Anterior cingulate cortex (tissue), 58 donors: Measurements from ENCODE around the gene RAPGEF2.
"Not testable (repeated sequence)": the region's sequence is repeated elsewhere in the genome, so short reads cannot be mapped to it uniquely, and the experiment has no call there.

Source experiments
- DNase-seq, 58 donors: peaks; one replicate each; lab custom pipeline; 2025; lab: John Stamatoyannopoulos, UW

The RAPGEF2 gene

GRCh38 chr4:159227984-159228383 lies 125.1 kb downstream of the RAPGEF2 start:
- peak in 31 of 58 donors; percentile 6 to 52 (median 20) for DNase-seq

GRCh38 chr4:159229164-159229563 lies 126.3 kb downstream of the RAPGEF2 start:
- peak in 1 of 58 donors; percentile 21 for DNase-seq

DNA sequence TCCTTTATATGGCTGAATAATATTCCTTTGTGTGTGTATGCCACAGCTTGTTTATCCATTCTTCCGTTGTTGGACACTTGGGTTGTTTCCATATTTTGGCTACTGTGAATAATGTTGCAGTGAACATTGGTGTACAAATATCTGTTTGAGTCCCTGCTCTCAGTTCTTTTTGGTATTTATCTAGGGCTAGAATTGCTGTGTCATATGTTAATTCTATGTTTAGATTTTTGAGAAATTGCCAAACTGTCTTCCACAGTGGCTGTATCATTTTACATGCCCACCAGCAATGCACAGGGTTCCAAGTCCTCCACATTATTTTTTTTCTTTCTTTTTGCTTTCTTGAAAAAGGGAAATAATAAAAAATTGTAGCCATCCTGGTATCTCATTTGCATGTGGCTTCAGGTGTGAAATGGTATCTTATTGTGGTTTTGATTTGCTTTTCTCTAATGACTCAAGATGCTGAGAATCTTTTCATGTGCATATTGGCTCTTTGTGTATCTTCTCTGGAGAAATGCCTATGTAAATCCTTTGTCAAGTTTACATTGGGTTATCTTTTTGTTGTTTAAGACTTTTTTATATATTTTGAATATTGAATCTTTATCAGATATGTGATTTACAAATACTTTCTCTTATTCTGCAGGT lies 129.7 kb downstream of the RAPGEF2 start:
- no peak for DNase-seq

GRCh38 chr4:159235779-159236368 lies 133.0 kb downstream of the RAPGEF2 start:
- no peak for DNase-seq

DNA sequence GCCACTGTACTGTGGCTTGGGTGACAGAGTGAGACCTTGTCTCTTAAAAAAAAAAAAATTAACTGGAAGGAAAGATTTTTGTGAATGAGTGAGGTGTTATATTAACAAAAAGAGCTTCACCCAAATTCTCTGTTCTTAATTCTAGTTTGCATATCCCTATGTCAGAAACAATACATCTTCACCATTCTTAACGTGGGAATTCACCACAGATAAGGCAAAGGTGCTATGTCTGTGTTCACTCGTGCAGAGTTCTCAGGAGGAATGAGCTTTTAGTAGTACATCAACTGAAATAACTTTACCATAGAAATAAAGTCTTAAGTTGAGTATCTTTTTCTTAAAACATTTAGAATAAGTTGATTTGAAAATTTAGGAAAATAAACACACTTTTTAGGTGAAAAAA lies 135.1 kb downstream of the RAPGEF2 start:
- no peak for DNase-seq

GRCh38 chr4:159238631-159239030 lies 135.8 kb downstream of the RAPGEF2 start:
- DNase-seq = no peak

GRCh38 chr4:159239629-159240028 lies 136.8 kb downstream of the RAPGEF2 start:
- no peak for DNase-seq

GRCh38 chr4:159240046-159240445 lies 137.2 kb downstream of the RAPGEF2 start:
- no peak for DNase-seq

- no peak for DNase-seq
Measured at GRCh38 chr4:159240687-159241086, 137.8 kb downstream of the RAPGEF2 start.

- no peak for DNase-seq
Measured at GRCh38 chr4:159242427-159242826, 139.5 kb downstream of the RAPGEF2 start.

- DNase-seq = peak in 2 of 58 donors; percentile 26 to 60
Measured at GRCh38 chr4:159248384-159249178, 145.7 kb downstream of the RAPGEF2 start.

GRCh38 chr4:159250751-159251325 lies 148.0 kb downstream of the RAPGEF2 start:
- peak in 1 of 58 donors; percentile 8 for DNase-seq

GRCh38 chr4:159251580-159251979 lies 148.7 kb downstream of the RAPGEF2 start:
- DNase-seq = not testable (repeated sequence)

GRCh38 chr4:159252491-159252890 lies 149.6 kb downstream of the RAPGEF2 start:
- peak in 1 of 58 donors; percentile 5 for DNase-seq

- DNase-seq = no peak
Measured at GRCh38 chr4:159256037-159256436, 153.2 kb downstream of the RAPGEF2 start.

DNA sequence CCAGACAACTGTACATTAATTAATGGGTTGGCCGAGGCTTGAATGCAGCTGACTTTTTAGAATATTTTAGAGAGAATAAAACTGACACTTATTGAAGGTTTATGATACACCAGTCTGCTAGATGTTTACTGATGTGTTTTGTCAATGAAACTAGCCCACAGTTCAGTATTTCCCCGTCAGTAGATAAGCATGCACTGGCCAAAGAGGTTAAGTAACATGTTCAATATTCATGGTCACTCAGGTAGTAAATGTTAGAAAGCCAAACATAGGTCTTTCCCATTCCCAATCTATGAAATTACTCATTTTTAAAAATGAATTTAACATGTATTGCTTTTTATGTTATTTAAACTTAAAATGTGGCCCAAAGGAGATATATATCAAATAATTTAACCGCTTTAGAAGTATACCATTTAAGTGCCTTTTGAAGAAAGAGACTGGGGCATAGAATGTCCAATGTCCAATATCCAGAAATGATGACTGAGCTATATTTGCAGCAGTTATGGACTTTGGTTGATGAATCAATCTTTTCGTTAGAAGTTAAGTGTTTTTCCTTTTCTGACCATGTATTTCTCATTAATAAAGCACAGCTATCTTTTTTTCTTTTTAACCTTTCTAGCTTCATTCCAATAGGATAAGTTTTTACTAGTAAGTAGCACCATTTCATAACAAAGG lies 156.1 kb downstream of the RAPGEF2 start:
- no peak for DNase-seq

DNA sequence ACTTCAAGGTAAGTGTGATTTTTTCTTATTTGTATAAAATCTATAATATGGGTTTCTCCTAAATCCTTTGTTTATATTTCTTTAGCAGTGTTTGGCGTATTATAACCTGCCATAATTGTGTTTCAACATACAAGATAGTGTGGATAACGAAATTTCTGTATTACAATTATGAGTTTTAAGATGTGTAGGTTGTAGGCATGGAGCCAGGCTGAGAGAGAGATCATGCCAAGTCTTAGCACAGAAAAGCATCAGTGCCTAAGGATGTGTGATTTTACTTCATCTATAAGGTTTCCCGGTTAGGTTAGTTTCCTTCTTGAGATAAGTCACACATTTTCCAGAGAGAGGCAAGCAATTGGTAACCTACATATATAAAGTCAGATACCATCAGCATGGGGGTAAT lies 161.2 kb downstream of the RAPGEF2 start:
- DNase-seq = no peak

DNA sequence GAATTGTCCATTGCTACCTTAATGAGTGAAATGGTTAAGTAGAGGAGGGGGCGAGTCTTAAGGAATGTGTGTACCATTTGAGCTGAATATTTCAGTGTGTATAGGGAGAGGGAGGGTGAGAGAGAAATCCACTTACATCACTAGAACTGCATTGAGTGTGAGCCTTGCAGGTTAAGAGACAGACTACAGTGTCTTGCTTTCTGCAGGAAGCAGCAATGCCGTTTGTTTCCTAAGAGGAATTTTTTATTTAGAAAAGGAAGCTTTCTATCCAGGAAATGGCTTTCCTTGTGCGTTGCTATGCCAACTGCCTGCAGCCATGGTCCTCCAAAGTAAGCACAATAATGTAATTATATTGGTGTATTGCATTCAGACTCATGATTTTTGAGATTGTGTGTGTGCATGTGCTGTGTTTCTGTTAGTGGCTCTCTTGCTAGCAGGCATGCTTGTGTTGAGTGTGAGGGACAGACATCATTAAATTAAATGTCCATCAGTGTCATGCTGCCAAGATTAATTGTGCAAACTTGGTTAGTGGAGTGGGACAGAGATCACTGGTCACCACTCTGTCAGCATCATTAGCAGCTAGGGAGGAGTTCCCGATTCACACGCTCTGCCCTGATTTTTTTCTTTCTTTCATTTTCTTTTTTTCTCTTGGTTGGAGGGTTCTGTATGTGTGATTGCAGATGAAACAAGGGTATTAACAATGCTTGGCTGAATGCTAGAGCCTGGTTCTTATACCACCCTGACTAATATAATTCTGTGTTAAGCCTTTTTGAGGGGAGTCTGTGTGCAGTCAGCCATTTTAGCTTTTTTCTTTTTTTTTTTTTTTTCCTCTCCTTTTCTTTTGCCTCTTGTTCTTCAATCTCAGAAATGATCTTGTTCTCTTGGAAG lies 164.3 kb downstream of the RAPGEF2 start:
- DNase-seq = peak in 19 of 58 donors; percentile 15 to 77 (median 38)

- DNase-seq = peak in 9 of 58 donors; percentile 12 to 67 (median 19)
Measured at GRCh38 chr4:159267869-159268285, 165.0 kb downstream of the RAPGEF2 start.
